K562 (cell line): Measurements from ENCODE around the gene DOK4. TPM values are rescaled to one million over a fixed set of nuclear protein-coding genes. Genes with fewer than 3 reads are reported as not detected.
A peak's percentile ranks its signal among the peaks of the same experiment; 100 is the strongest.

Experiments
- ADNP ChIP-seq: fragments of 200-800 bp; sonication (Bioruptor generic); IDR thresholded peaks from 2 replicates; pipeline ENCODE4 v1.6.1; 2016; ENCODE audit warnings: missing genetic modification characterization, missing compliant biosample characterization
- BCL6 ChIP-seq: fragments of 250-450 bp; sonication (Bioruptor Pico); IDR thresholded peaks from 2 replicates; pipeline ENCODE4 v1.4.0; 2020
- NFATC3 ChIP-seq: fragments of 450-650 bp; IDR thresholded peaks from 2 replicates; pipeline ENCODE4 v1.6.1; 2017; ENCODE audit warnings: mild to moderate bottlenecking
- PHB ChIP-seq: fragments of 250-450 bp; sonication (Bioruptor Pico); IDR thresholded peaks from 2 replicates; pipeline ENCODE4 v1.5.0; 2021
- PML ChIP-seq: IDR thresholded peaks from 2 replicates; pipeline ENCODE4 v1.6.1; 2012; ENCODE audit warnings: low read length, inconsistent platforms
- PRMT5 ChIP-seq: sonication (generic); formaldehyde crosslinking; IDR thresholded peaks from 2 replicates; pipeline ENCODE4 v1.5.0; 2020; ENCODE audit warnings: missing genetic modification reagents
- SIN3A ChIP-seq, 2 experiments: fragments of 150-350 bp in 1 of 2; IDR thresholded peaks; 2 replicates each; pipeline ENCODE4 v1.6.1; 2011 to 2016; ENCODE audit warnings: borderline replicate concordance in 2 of 2, low read depth in 2 of 2, low read length in 2 of 2, mild to moderate bottlenecking in 2 of 2, moderate library complexity in 2 of 2; ENCODE audit not compliant: control insufficient read depth in 1 of 2
- TBL1XR1 ChIP-seq, 2 experiments: IDR thresholded peaks; 2 replicates each; pipeline ENCODE4 v1.6.1; 2012; ENCODE audit warnings: improper control_type of control experiment in 2 of 2, low read length in 2 of 2, mild to moderate bottlenecking in 1 of 2
- ZBTB17 ChIP-seq: fragments of 450-650 bp; formaldehyde crosslinking; IDR thresholded peaks from 2 replicates; pipeline ENCODE4 v1.4.0; 2020; ENCODE audit warnings: mild to moderate bottlenecking
- ZC3H11A ChIP-seq: IDR thresholded peaks from 2 replicates; pipeline ENCODE4 v1.6.1; 2012; ENCODE audit warnings: low read depth, low read length, improper control_type of control experiment
- ZNF217 ChIP-seq: sonication (generic); formaldehyde crosslinking; IDR thresholded peaks from 2 replicates; pipeline ENCODE4 v1.8.0; 2022; ENCODE audit warnings: mild to moderate bottlenecking, missing genetic modification reagents
- ZNF3 ChIP-seq: fragments of 250-450 bp; sonication (Bioruptor Pico); IDR thresholded peaks from 2 replicates; pipeline ENCODE4 v1.5.0; 2021; ENCODE audit warnings: mild to moderate bottlenecking, moderate library complexity
- ZNF354B ChIP-seq: fragments of 250-450 bp; sonication (Bioruptor Pico); IDR thresholded peaks from 2 replicates; pipeline ENCODE4 v1.4.0; 2020
- ZNF695 ChIP-seq: fragments of 450-650 bp; formaldehyde crosslinking; IDR thresholded peaks from 2 replicates; pipeline ENCODE4 v1.4.0; 2020; ENCODE audit warnings: mild to moderate bottlenecking, moderate library complexity
- ZNF75A ChIP-seq: fragments of 450-650 bp; formaldehyde crosslinking; IDR thresholded peaks from 2 replicates; pipeline ENCODE4 v1.4.0; 2020; ENCODE audit warnings: mild to moderate bottlenecking
- polyA plus RNA-seq, 8 experiments: library from polyadenylated mRNA; depleted of rRNA in 4 of 8; stranded (reverse) in 5 of 8; unstranded in 3 of 8; fragments of >200 nt; fragmentation: Nextera tagmentation in 2 of 8; fragmentation: Illumina TruSeq in 1 of 8; extraction: Ambion mirVana in 2 of 8; extraction: Trizol in 1 of 8; gene quantifications; 2 replicates each; pipeline versions ENCODE4 v1.2.1 to v1.2.3, GENCODE V29; 2011 to 2014; ENCODE audit warnings: inconsistent platforms in 1 of 8, missing spikeins in 1 of 8
- total RNA-seq, 7 experiments: library from RNA; depleted of rRNA in 6 of 7; stranded (reverse); fragments of >200 nt in 6 of 7; fragmentation: Illumina TruSeq in 2 of 7; extraction: Trizol in 2 of 7; gene quantifications; 2 replicates each; pipeline versions ENCODE4 v1.2.1 to v1.2.3, GENCODE V29; 2011 to 2021; ENCODE audit warnings: low replicate concordance in 1 of 7
- TF ChIP-seq, protein P1 (sequence below): fragments of 250-450 bp; sonication (Bioruptor Pico); IDR thresholded peaks from 2 replicates; pipeline ENCODE4 v1.5.0; 2021; ENCODE audit warnings: mild to moderate bottlenecking, moderate library complexity
- TF ChIP-seq, protein P2 (sequence below): fragments of 450-650 bp; IDR thresholded peaks from 2 replicates; pipeline ENCODE4 v1.6.1; 2018; ENCODE audit warnings: mild to moderate bottlenecking, low read depth; ENCODE audit not compliant: partially characterized antibody
- TF ChIP-seq, protein P3 (sequence below): fragments of 250-450 bp; sonication (Bioruptor Pico); IDR thresholded peaks from 2 replicates; pipeline ENCODE4 v1.5.0; 2020; ENCODE audit warnings: mild to moderate bottlenecking, borderline replicate concordance
- TF ChIP-seq, protein P4 (sequence below): sonication (generic); formaldehyde crosslinking; IDR thresholded peaks from 2 replicates; pipeline ENCODE4 v1.8.0; 2022; ENCODE audit warnings: mild to moderate bottlenecking, missing genetic modification reagents

The DOK4 gene
- total and polyA plus RNA-seq, 9 of the 15 experiments (the other 6 are each of a cell fraction or from before 2014, with no cell fraction given): 0.10 to 14.4 (median 8.3) TPM

DNA sequence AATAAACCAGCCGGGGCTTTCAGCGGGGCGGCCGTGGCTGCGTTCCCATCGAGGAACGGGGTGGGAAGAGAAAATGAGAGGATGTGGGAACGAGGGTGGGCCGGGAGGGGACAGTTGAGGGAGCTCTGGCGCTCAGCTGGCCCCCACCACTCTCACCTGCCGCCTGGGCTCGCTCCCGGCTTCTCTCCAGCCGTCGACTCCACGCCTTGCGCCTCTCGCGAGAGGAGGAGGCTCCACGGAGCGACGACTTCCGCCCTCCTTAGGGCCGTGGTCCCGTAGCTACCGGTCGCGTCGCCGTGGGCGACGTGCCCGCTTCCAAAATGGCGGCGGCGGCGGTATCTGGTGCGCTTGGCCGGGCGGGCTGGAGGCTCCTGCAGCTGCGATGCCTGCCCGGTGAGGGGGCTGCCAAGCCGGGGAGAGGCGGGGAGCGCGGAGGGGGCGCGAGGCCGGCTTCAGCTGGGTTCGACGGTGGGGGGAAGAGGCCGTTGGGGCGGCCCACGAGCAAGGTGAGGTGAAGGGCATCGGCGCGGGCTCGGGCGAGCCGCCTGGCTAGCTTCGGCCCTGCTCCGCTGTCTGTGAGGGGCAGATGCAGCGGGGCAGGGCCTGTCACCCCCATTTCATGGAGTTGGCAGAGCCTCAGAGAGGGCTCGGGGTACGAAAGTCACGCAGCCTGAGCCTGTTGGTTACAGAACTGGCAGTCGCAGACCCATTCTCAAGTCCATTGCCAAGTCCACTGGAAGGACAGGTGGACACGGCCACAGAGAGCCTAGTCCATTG is 38.9 kb downstream of the DOK4 start, which contains the start of the genes CIAPIN1 and COQ9 (continued):
- TF ChIP-seq, protein P1, sequence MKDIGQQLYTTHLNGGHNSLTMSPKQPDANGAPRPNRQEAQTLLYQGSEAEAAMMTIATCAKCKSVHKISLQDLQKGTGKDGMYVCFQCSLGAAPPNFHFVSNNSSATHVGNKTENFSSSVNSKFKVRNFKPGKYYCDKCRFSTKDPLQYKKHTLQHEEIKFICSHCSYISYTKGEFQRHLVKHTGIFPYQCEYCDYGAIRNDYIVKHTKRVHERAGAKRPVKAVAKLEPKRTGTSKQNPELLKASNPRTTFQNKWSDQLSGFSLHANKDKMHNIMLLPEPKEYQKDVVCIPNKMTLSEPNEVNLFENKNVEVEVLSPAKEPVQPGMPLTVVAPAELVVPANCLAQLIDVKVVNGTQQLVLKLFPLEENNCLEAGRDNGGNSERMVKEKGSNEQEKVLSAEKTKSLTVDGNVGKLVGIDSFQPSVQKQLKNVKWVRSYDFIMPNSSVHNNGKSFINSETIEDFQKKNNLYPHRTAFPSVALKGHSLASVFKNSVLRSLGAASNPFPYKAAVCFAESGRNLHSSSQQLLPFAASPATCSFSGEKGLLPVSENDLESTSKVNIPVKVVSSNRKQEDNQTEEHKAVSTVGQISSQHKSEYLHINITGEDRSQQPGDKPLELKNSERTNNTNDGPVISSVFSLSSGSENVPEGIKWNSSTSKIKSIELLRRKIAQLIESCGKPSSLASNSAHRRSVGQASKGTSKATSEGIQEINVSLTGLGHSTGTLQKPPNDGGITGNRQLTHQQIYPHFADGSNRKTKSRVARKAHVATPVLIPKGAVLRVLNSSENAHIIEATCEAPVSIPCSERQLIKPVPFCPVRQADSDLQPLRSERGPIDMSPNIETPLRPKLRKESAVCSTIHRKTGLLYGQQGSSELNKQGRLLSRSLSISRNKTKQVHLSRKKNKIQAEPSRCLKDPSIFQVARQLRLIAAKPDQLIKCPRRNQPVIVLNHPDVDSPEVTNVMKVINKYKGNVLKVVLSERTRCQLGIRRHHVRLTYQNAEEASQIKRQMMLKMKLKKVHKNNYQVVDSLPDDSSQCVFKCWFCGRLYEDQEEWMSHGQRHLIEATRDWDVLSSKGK (CRISPR knock-in tag): no peak
- no peak for TF ChIP-seq ZNF3 (CRISPR knock-in tag)
- no peak for TF ChIP-seq ADNP (tag)
- no peak for TF ChIP-seq BCL6 (CRISPR knock-in tag)
- TF ChIP-seq ZC3H11A: no peak
- TF ChIP-seq SIN3A (IDR thresholded peaks at IDR 0.05; ENCODE audit: borderline replicate concordance in 2 of 2, control insufficient read depth in 1 of 2, low read depth in 2 of 2, low read length in 2 of 2): peak; percentile 82 to 87
- TF ChIP-seq, protein P2, sequence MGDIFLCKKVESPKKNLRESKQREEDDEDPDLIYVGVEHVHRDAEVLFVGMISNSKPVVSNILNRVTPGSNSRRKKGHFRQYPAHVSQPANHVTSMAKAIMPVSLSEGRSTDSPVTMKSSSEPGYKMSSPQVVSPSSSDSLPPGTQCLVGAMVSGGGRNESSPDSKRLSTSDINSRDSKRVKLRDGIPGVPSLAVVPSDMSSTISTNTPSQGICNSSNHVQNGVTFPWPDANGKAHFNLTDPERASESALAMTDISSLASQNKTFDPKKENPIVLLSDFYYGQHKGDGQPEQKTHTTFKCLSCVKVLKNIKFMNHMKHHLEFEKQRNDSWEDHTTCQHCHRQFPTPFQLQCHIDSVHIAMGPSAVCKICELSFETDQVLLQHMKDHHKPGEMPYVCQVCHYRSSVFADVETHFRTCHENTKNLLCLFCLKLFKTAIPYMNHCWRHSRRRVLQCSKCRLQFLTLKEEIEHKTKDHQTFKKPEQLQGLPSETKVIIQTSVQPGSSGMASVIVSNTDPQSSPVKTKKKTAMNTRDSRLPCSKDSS: no peak
- no peak; the same call in 1 of the 2 replicates for TF ChIP-seq PRMT5
- TF ChIP-seq TBL1XR1 (IDR thresholded peaks at IDR 0.05; ENCODE audit: low read length in 2 of 2): no peak; a peak in 1 of 4 replicates
- TF ChIP-seq ZNF695 (CRISPR knock-in tag): no peak
- peak; percentile 68; the same call in 1 of the 2 replicates for TF ChIP-seq PML
- TF ChIP-seq ZNF75A (CRISPR knock-in tag): no peak
- TF ChIP-seq ZNF217 (CRISPR knock-in tag): no peak
- TF ChIP-seq, protein P3, sequence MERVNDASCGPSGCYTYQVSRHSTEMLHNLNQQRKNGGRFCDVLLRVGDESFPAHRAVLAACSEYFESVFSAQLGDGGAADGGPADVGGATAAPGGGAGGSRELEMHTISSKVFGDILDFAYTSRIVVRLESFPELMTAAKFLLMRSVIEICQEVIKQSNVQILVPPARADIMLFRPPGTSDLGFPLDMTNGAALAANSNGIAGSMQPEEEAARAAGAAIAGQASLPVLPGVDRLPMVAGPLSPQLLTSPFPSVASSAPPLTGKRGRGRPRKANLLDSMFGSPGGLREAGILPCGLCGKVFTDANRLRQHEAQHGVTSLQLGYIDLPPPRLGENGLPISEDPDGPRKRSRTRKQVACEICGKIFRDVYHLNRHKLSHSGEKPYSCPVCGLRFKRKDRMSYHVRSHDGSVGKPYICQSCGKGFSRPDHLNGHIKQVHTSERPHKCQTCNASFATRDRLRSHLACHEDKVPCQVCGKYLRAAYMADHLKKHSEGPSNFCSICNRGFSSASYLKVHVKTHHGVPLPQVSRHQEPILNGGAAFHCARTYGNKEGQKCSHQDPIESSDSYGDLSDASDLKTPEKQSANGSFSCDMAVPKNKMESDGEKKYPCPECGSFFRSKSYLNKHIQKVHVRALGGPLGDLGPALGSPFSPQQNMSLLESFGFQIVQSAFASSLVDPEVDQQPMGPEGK (CRISPR knock-in tag): no peak
- TF ChIP-seq, protein P4, sequence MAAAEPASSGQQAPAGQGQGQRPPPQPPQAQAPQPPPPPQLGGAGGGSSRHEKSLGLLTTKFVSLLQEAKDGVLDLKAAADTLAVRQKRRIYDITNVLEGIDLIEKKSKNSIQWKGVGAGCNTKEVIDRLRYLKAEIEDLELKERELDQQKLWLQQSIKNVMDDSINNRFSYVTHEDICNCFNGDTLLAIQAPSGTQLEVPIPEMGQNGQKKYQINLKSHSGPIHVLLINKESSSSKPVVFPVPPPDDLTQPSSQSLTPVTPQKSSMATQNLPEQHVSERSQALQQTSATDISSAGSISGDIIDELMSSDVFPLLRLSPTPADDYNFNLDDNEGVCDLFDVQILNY (CRISPR knock-in tag): no peak
- TF ChIP-seq PHB (CRISPR knock-in tag): no peak
- no peak for TF ChIP-seq ZNF354B (CRISPR knock-in tag)
- no peak for TF ChIP-seq NFATC3
- 0 out of 2 replicates have a peak, but pooled peaks have one; percentile 58 for TF ChIP-seq ZBTB17 (CRISPR knock-in tag)
